ENCODE results near the gene GIGYF1. TPM values are rescaled to one million over a fixed set of nuclear protein-coding genes. Genes with fewer than 3 reads are reported as not detected.

GIGYF1 gene
- total RNA-seq, 2 donors from 2014 or later: 37.0 to 82.2 TPM

- Histone ChIP-seq H3K4me3 (no peak overlapping the region), H3K36me3 (peaks cover 29 to 63% of the 10 kb centered on the region in 2 donors), H3K27me3 (replicated peaks; ENCODE audit: insufficient read depth) (no peaks in the 10 kb centered on the region), H3K9me3 (no peaks in the 10 kb centered on the region), H3K4me1 (replicated peaks) (peaks cover 7% of the 10 kb centered on the region), H3K27ac (no peak overlapping the region)
- DNase-seq (ENCODE audit: low spot score): no peak
- intact Hi-C loops (cut with DNase I): no loop called here
- 86% methylated on average over 21 of the region's 22 CpGs for WGBS
- TF ChIP-seq POLR2A (IDR thresholded peaks at IDR 0.05) (no peak), CTCF (IDR thresholded peaks at IDR 0.05) (no peak), POLR2AphosphoS5 (IDR thresholded peaks at IDR 0.05) (no peak)
Observed at GRCh38 chr7:100687261-100687660, 6.8 kb downstream of the GIGYF1 start.

GRCh38 chr7:100686822-100687211, 7.2 kb downstream of the GIGYF1 start:
- 88% methylated on average over 17 of the region's 17 CpGs for WGBS
- peaks cover 7% of the 10 kb centered on the region for H3K4me1 ChIP-seq (replicated peaks)

GRCh38 chr7:100686201-100686821, 7.7 kb downstream of the GIGYF1 start:
- WGBS: 72% methylated on average over 33 of the region's 33 CpGs
- no peaks in the 10 kb centered on the region for H3K27me3 ChIP-seq (replicated peaks; ENCODE audit: insufficient read depth)
- H3K4me3 ChIP-seq: no peak overlapping the region
- no peaks in the 10 kb centered on the region for H3K9me3 ChIP-seq
- H3K36me3 ChIP-seq: peaks cover 29 to 70% of the 10 kb centered on the region in 2 donors
- DNase-seq (ENCODE audit: low spot score): no peak
- H3K27ac ChIP-seq: no peak overlapping the region
- H3K4me1 ChIP-seq (replicated peaks): peaks cover 5% of the 10 kb centered on the region
- TF ChIP-seq POLR2AphosphoS5 (IDR thresholded peaks at IDR 0.05) (no peak), CTCF (IDR thresholded peaks at IDR 0.05) (no peak), POLR2A (IDR thresholded peaks at IDR 0.05) (no peak)
- intact Hi-C loops (cut with DNase I): no loop called here

More at GRCh38 chr7:100686822-100687211, 7.2 kb downstream of the GIGYF1 start:
- intact Hi-C loops (cut with DNase I): no loop called here
- no peak overlapping the region for H3K27ac ChIP-seq
- no peaks in the 10 kb centered on the region for H3K9me3 ChIP-seq
- no peak for DNase-seq (ENCODE audit: low spot score)
- no peak for TF ChIP-seq POLR2AphosphoS5 (IDR thresholded peaks at IDR 0.05)
- TF ChIP-seq CTCF (IDR thresholded peaks at IDR 0.05): no peak
- no peak for TF ChIP-seq POLR2A (IDR thresholded peaks at IDR 0.05)
- H3K36me3 ChIP-seq: peaks cover 29 to 66% of the 10 kb centered on the region in 2 donors
- H3K4me3 ChIP-seq: no peak overlapping the region
- no peaks in the 10 kb centered on the region for H3K27me3 ChIP-seq (replicated peaks; ENCODE audit: insufficient read depth)

GRCh38 chr7:100685631-100686145, 8.4 kb downstream of the GIGYF1 start:
- no peak for DNase-seq (ENCODE audit: low spot score)
- H3K36me3 ChIP-seq: peaks cover 29 to 70% of the 10 kb centered on the region in 2 donors
- H3K27ac ChIP-seq: no peak overlapping the region

More at GRCh38 chr7:100685631-100686145, 8.4 kb downstream of the GIGYF1 start:
- no peak overlapping the region for H3K4me3 ChIP-seq
- H3K9me3 ChIP-seq: no peaks in the 10 kb centered on the region
- no peaks in the 10 kb centered on the region for H3K27me3 ChIP-seq (replicated peaks; ENCODE audit: insufficient read depth)
- H3K4me1 ChIP-seq (replicated peaks): no peaks in the 10 kb centered on the region
- intact Hi-C loops (cut with DNase I): no loop called here
- TF ChIP-seq POLR2AphosphoS5 (IDR thresholded peaks at IDR 0.05) (no peak), CTCF (IDR thresholded peaks at IDR 0.05) (no peak), POLR2A (IDR thresholded peaks at IDR 0.05) (no peak)
- WGBS: 94% methylated on average over 17 of the region's 17 CpGs
